Esophagus (tissue), 2 donors: ENCODE measurements around the gene CBY2. TPM values are rescaled to one million over a fixed set of nuclear protein-coding genes. Genes with fewer than 3 reads are reported as not detected.
"Not testable (repeated sequence)": the region's sequence is repeated elsewhere in the genome, so short reads cannot be mapped to it uniquely, and the experiment has no call there.

ENCODE experiments used
- H3K27ac ChIP-seq, 2 donors: one replicate each; pipeline ENCODE4 v1.5.1; 2013; ENCODE audit warnings: low read depth in 2 of 2, mild to moderate bottlenecking in 2 of 2, inconsistent platforms in 1 of 2, low read length in 1 of 2, moderate library complexity in 1 of 2
- H3K27me3 ChIP-seq, 2 donors: one replicate each; pipeline ENCODE4 v1.6.1; 2013; ENCODE audit warnings: low read length in 2 of 2, control low read depth in 1 of 2, mild to moderate bottlenecking in 1 of 2; ENCODE audit not compliant: insufficient read depth in 2 of 2, control insufficient read depth in 1 of 2
- H3K36me3 ChIP-seq, 2 donors: one replicate each; pipeline ENCODE4 v1.6.1; 2013; ENCODE audit warnings: low read length in 1 of 2; ENCODE audit not compliant: control insufficient read depth in 2 of 2, insufficient read depth in 2 of 2
- H3K4me1 ChIP-seq, 2 donors: one replicate each; pipeline ENCODE4 v1.6.1; 2013; ENCODE audit warnings: low read length in 1 of 2; ENCODE audit not compliant: control insufficient read depth in 2 of 2, insufficient read depth in 2 of 2
- H3K4me3 ChIP-seq, 2 donors: one replicate each; pipeline ENCODE4 v1.5.1; 2013; ENCODE audit warnings: low read length in 2 of 2, mild to moderate bottlenecking in 2 of 2, low read depth in 1 of 2, moderate library complexity in 1 of 2
- H3K9me3 ChIP-seq, 2 donors: one replicate each; pipeline ENCODE4 v1.6.1; 2013; ENCODE audit warnings: mild to moderate bottlenecking in 2 of 2, low read depth in 1 of 2, low read length in 1 of 2, moderate library complexity in 1 of 2; ENCODE audit not compliant: control insufficient read depth in 2 of 2, insufficient read depth in 1 of 2
- WGBS, 2 donors: extraction: QIAGEN DNeasy Blood & Tissue Kit; methylation state at CpG; one replicate each; pipeline ENCODE4 v1.1.7; 2013; 5-methylcytosine and 5-hydroxymethylcytosine counted together
- polyA plus RNA-seq, 2 donors: library from polyadenylated mRNA; stranded (reverse); fragments of 200-250 nt; gene quantifications; one replicate each; pipeline ENCODE4 v1.2.3, GENCODE V29; 2013
- donor health status: healthy with polysubstance abuse.
- donor health status: Bipolar disorder and iron deficiency.

CBY2 gene
- polyA plus RNA-seq: not detected

- no peaks in the 10 kb centered on the region for H3K27me3 ChIP-seq
- H3K27ac ChIP-seq: no peak within 1 kb of the TSS
- no peaks in the 10 kb centered on the region for H3K4me1 ChIP-seq
- no peaks in the 10 kb centered on the region for H3K9me3 ChIP-seq
- no peaks in the 10 kb centered on the region for H3K36me3 ChIP-seq
- 79 to 81% methylated on average over 1 of the region's 1 CpG for WGBS, 2 donors
- H3K4me3 ChIP-seq: no peak within 1 kb of the TSS
Observed at GRCh38 chr13:45702088-45702487, at the start of gene CBY2. Gene CBY2, plus strand, starts transcription at chr13:45702320. Its CDS starts 71 bp downstream, at chr13:45702391.

GRCh38 chr13:45654633-45655349, 47.3 kb upstream of the CBY2 start:
- H3K27ac ChIP-seq: no peak overlapping the region
- no peak overlapping the region for H3K4me3 ChIP-seq
- no peaks in the 10 kb centered on the region for H3K4me1 ChIP-seq
- H3K27me3 ChIP-seq: no peaks in the 10 kb centered on the region
- no peaks in the 10 kb centered on the region for H3K9me3 ChIP-seq
- 75 to 81% methylated on average over 5 of the region's 5 CpGs for WGBS, 2 donors
- H3K36me3 ChIP-seq: no peaks in the 10 kb centered on the region

DNA sequence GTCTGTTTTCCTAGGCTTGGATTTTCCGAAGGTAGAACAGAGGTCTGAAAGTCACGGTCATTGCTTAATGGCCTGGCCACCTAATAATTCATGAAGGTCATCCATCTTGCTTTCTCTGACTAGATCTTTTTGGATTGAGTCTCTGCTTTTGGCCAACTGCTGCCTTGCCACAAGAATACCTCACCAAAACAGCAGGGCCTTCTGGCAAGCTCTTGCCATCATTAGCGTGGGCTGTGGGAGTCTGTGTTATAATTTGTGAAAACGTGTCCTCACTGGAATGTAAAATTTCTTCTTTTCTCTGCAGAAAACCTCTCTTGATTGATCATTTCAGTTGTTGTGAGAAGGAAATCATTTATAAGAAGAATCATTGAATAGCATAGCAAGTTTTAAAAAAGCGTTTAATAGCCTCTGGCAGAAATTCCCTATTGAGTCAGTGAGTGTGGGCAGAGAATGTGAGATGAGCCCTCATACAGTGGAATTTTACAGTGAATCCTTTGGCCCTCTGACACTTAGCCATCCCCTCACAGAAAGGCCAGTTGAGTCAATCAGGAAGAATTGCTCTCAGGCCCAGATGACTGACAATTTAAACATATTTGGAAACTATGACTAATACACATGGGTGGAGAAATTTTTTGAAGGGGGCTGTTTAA, 43.4 kb upstream of the CBY2 start:
- WGBS, 2 donors: 61 to 67% methylated on average over 5 of the region's 5 CpGs

DNA sequence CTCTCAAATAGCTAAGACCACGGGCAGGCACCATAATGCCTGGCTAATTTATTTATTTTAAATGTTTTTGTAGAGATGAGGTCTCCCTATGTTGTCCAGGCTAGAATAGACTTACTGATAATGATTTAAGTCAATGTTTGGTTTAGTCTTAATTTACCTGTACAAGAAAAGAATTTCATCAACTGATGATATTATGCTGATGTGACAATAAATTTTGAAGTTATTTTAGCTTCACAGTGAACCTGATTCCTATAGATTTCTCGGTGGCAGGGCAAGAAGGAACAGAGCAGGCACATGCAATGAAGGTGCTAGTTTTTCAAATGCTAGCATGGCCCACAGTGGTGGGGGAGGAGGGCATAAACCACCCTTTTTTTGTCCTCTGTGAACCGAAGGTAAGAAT, 42.6 kb upstream of the CBY2 start:
- Histone ChIP-seq H3K27me3 (no peaks in the 10 kb centered on the region), H3K36me3 (no peaks in the 10 kb centered on the region), H3K4me1 (no peaks in the 10 kb centered on the region), H3K27ac (no peak overlapping the region), H3K4me3 (no peak overlapping the region), H3K9me3 (no peaks in the 10 kb centered on the region)
- WGBS, 2 donors: 69 to 80% methylated on average over 3 of the region's 3 CpGs

More for the DNA sequence above, 43.4 kb upstream of the CBY2 start:
- Histone ChIP-seq H3K36me3 (no peaks in the 10 kb centered on the region), H3K27me3 (no peaks in the 10 kb centered on the region), H3K4me1 (no peaks in the 10 kb centered on the region), H3K4me3 (no peak overlapping the region), H3K9me3 (no peaks in the 10 kb centered on the region), H3K27ac (no peak overlapping the region)

- not testable (repeated sequence) for H3K27me3 ChIP-seq, H3K9me3 ChIP-seq, H3K27ac ChIP-seq, H3K4me1 ChIP-seq, H3K4me3 ChIP-seq, H3K36me3 ChIP-seq
- 36 to 60% methylated on average over 1 of the region's 1 CpG for WGBS, 2 donors
Observed at GRCh38 chr13:45660458-45660857, 41.7 kb upstream of the CBY2 start.

DNA sequence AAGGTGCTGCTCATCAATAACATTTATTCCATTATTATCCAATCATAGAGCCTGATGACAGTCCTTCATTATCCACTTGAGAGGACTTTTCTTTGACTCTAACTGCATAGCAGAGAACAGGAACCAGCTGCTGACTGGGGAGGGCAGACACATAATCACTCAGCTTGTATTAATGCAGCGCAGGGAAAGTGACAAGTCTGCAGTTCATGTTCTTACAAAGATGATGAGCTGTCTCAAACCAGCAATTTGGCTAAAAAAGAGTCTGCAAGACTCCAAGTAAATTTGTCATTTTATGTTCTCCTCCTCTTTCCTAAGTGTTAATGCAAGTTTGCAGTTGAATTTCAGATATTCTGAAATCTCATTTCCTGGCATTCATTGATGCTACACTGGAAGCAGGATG, 40.0 kb upstream of the CBY2 start:
- no peaks in the 10 kb centered on the region for H3K9me3 ChIP-seq
- no peak overlapping the region for H3K27ac ChIP-seq
- no peaks in the 10 kb centered on the region for H3K27me3 ChIP-seq
- WGBS, 2 donors: 54 to 55% methylated on average over 1 of the region's 1 CpG
- no peaks in the 10 kb centered on the region for H3K4me1 ChIP-seq
- H3K4me3 ChIP-seq: no peak overlapping the region
- H3K36me3 ChIP-seq: no peaks in the 10 kb centered on the region

DNA sequence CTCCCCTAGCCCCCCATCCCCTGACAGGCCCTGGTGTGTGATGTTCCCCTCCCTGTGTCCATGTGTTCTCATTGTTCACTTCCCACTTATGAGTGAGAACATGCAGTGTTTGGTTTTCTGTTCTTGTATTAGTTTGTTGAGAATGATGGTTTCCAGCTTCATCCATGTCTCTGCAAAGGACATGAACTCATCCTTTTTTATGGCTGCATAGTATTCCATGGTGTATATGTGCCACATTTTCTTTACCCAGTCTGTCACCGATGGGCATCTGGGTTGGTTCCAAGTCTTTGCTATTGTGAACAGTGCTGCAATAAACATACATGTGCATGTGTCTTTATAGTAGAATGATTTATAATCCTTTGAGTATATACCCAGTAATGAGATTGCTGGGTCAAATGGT, 39.2 kb upstream of the CBY2 start:
- not testable (repeated sequence) for H3K36me3 ChIP-seq, H3K9me3 ChIP-seq, H3K27me3 ChIP-seq, H3K4me3 ChIP-seq, H3K4me1 ChIP-seq, H3K27ac ChIP-seq
- 87 to 97% methylated on average over 1 of the region's 1 CpG for WGBS, 2 donors

DNA sequence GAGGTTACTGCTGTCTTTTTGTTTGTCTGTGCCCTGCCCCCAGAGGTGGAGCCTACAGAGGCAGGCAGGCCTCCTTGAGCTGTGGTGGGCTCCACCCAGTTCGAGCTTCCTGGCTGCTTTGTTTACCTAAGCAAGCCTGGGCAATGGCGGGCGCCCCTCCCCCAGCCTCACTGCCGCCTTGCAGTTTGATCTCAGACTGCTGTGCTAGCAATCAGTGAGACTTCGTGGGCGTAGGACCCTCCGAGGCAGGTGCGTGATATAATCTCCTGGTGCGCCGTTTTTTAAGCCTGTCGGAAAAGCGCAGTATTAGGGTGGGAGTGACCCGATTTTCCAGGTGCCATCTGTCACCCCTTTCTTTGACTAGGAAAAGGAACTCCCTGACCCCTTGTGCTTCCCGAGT, 32.5 kb upstream of the CBY2 start:
- H3K36me3 ChIP-seq, H3K9me3 ChIP-seq, H3K27ac ChIP-seq, H3K27me3 ChIP-seq, H3K4me3 ChIP-seq, H3K4me1 ChIP-seq: not testable (repeated sequence)
- 62 to 63% methylated on average over 11 to 13 of the region's 14 CpGs for WGBS, 2 donors

DNA sequence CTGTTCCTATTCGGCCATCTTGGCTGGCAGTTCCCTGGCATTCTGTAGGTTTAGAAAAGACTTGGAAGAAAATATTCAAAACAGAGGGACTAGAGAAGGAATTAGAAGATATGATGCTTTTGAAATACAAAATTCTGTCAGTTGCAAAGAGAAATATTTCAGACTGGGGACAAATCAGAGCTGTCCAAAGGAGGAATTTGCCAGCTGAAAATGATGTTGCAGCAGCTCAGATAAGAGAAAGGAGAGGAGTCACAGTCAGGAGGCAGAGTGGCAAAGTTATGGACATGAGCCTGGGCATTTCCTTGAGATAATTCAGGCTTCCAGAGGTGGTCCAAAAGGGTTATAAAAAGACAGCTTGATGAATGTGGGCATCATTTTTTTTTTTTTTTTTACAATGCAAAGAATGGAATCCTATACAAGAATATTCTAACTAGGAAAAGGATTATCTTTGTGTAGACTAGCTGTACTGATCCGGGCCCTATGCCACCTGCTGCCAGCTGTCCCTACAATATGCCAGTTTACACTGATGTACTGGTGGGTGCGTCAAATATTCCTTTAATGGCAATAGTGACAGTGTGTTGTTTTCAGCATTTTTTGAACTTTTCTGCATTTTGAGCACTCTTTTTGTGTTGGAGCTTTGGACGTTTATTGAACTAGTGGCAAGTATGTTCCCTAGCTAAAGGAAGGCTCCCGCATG, 31.8 kb upstream of the CBY2 start:
- Histone ChIP-seq H3K9me3 (no peaks in the 10 kb centered on the region), H3K36me3 (no peaks in the 10 kb centered on the region), H3K4me1 (no peaks in the 10 kb centered on the region), H3K4me3 (no peak overlapping the region), H3K27ac (no peak overlapping the region), H3K27me3 (no peaks in the 10 kb centered on the region)
- WGBS, 2 donors: 86 to 91% methylated on average over 5 of the region's 5 CpGs
